Activated T-cell treated with anti-CD3 and anti-CD28 coated beads, Interleukin-2, amount 50 U/mL, for 1 hour (primary cell): ENCODE results near the gene SOX5.
"Not testable (repeated sequence)": the region's sequence is repeated elsewhere in the genome, so short reads cannot be mapped to it uniquely, and the experiment has no call there.

Experiments
- DNase-seq: peaks from one replicate; pipeline ENCODE4 v3.0.0-alpha.2; 2020

Gene SOX5

DNA sequence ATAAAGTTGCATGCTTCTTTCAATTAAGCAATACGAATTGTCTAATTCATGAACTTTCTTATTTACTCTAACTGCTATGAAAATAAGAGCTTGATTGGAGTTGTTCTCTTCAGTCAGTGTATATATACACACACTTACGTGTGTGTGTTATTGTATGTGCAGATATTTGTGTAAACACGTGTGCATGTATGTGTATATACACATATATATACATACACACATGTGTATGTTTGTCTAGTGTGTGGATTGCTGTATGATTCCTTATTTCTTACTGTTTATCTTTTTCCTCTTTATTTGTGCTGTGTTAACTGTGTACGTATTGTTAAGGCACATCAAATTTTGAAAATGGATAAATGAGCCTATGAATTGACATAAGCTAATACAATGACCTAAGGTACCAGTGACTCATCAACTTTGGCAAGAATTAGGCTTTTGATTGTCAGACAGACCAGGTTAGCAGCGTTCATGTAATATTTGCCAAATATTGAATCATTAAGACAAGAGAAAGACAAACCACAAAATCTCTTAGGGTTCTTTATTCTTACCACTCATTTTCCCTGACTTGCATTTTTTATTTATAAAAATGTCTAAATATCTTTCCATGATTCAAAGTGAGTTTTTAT, 423.9 kb downstream of the SOX5 start:
- DNase-seq = no peak

GRCh38 chr12:23523339-23523738, 426.1 kb downstream of the SOX5 start:
- no peak for DNase-seq

DNA sequence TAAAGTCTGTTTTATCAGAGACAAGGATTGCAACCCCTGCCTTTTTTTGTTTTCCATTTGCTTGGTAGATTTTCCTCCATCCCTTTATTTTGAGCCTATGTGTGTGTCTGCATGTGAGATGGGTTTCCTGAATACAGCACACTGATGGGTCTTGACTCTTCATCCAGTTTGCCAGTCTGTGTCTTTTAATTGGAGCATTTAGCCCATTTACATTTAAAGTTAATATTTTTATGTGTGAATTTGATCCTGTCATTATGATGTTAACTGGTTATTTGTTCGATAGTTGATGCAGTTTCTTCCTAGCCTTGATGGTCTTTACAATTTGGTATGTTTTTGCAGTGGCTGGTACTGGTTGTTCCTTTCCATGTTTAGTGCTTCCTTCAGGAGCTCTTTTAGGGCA, 430.0 kb downstream of the SOX5 start:
- not testable (repeated sequence) for DNase-seq

DNA sequence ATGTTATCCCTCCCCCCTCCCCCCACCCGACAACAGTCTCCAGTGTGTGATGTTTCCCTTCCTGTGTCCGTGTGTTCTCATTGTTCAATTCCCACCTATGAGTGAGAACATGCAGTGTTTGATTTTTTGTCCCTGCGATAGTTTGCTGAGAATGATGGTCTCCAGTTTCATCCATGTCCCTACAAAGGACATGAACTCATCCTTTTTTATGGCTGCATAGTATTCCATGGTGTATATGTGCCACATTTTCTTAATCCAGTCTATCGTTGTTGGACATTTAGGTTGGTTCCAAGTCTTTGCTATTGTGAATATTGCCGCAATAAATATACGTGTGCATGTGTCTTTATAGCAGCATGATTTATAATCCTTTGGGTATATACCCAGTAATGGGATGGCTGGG, 433.7 kb downstream of the SOX5 start:
- not testable (repeated sequence) for DNase-seq

- no peak for DNase-seq
Observed at GRCh38 chr12:23510484-23510883, 439.0 kb downstream of the SOX5 start.

GRCh38 chr12:23509832-23510231, 439.6 kb downstream of the SOX5 start:
- not testable (repeated sequence) for DNase-seq

GRCh38 chr12:23507785-23508184, 441.7 kb downstream of the SOX5 start:
- DNase-seq = not testable (repeated sequence)

GRCh38 chr12:23505736-23506135, 443.7 kb downstream of the SOX5 start:
- not testable (repeated sequence) for DNase-seq

DNA sequence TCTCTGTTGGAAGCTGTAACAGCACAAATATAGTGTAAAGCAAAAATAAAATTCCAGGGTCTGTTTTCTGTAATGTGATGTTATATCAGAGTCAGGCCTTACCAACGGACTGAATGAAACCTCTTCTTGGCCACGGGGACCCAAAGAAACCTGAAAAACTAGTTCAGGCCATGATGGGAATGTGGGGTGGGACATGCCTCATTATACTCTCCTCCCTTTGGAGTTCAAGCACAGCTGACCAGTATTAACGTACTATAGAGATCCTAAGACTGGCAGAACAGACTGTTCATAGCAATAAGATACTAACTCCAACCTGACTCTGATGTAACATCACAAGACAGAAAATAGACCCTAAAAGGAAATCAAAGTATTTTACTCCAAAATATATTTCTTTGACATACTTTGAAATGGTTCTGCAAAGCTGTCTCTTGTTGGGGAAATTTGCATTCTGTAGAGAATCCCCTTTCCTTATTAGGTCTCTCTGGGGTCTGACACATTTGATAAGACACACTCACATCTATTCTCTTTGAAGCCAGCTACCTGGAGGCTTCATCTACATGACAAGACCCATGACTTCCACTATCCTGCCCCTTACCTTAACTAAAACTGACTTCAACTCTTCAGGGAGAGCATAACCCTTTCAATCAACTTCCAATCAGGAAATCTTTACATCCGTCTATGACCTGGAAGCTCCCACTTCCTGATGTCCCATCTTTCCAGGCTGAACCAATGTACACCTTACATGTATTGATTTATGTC, 444.6 kb downstream of the SOX5 start:
- DNase-seq = no peak

DNA sequence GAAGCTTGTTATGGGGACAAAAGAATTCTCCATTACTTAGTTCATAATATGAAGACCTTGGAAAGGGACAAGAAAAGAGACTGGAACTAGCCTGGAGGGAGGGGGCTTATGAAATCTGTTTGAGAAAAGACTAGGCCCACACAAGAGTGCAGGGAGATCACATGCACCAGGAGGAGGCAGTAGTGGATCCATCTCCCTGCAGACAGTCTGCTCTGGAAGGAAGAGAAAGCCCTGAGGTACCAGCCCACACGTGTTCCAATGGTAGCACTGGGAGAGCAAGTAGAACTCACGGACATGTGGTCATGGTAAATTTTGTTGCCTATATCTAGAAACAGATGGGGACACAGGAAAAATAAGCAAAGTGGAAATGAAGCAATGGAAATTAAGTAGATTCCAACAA, 445.4 kb downstream of the SOX5 start:
- DNase-seq = no peak

DNA sequence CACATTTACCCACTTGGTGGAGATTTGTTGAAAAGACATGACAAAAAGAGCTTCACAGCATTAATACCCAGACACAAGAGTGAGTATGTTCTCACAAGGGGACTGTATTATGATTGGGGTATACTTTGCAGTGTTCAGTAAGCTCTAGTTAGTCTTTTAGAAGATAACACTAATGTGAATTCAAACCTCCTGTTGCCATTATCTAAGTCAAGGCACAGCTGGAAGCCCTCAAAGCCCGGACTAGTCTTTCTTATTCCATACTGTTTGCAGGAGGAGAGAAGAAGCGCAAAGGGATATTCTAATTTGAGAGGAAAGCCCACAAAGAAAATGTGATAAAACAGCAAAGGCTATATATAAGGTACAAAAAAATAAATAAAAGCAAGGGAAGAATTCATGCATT, 445.9 kb downstream of the SOX5 start:
- DNase-seq = no peak

DNA sequence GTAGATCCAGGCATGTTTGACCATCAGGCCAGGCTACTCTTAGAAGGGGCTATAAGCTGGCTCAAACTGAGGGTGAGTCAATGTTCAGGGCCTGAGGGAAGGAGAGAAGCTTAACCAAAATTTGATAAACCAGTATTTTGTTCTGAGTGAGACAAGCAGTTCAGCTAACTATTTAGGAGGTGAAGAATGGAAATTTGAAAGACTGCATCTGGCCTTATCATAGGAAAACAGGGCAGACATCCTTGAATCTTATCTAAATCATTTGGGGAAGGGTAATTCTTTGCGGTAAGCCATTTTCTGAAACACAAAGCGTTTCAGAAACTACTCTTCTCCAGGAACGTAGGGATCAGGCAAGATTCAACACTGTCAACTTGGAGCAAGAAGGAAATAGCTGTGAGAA, 447.2 kb downstream of the SOX5 start:
- DNase-seq = no peak

- no peak for DNase-seq
Observed at GRCh38 chr12:23495472-23495871, 454.0 kb downstream of the SOX5 start.

DNA sequence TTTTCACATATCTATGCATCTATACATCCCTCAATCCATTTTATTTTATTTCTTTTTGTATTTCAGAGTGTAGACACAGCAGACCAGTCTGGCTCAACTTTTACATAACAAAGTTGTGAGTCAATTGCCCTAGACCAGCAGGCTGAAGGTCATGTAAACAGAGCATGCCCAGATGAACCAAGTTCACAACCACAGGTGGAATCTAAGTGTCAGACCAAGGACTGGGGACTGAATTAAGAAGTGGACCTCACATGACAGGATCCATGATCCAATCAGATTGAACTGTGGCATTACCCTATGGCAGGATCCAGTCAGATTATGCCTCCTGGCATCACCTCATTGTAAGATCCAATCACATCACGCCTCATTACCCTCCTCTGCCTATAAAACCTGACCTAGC, 455.8 kb downstream of the SOX5 start:
- no peak for DNase-seq

- DNase-seq = not testable (repeated sequence)
Observed at GRCh38 chr12:23491029-23491428, 458.4 kb downstream of the SOX5 start.

DNA sequence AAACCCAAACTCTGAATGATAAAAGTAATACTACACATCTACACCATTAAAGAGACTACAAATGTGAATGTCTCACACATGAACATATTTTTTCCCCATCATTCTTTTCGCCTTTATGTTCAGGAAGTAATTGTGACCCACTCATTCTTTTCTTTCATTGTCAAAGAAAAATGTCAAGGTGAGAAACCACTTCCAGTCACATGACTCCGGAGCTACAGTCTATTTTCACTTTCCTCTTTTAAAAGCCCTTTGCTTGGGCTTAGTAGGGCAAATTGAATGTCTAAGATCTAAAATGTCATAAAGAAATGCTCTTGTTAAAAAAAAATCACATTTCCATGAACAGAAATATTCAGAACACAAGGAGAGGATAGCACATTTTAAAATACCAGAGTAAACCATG, 461.3 kb downstream of the SOX5 start:
- no peak for DNase-seq

- DNase-seq = no peak
Observed at GRCh38 chr12:23484238-23484637, 465.2 kb downstream of the SOX5 start.

DNA sequence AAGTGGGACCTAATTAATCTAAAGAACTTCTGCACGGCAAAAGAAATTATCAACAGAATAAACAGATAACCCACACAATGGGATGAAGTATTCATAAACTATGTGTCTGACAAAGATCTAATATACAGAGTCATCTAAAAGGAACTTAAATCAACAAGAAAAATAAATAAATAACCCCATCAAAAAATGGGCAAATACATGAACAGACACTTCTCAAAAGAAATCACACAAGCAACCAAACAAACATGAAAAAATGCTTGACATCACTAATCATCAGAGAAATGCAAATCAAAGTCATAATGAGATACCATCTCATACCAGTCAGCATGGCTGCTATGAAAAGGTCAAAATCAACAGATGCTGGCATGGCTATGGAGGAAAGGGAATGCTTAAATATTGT, 466.9 kb downstream of the SOX5 start:
- DNase-seq = no peak
